Measurements from ENCODE around the gene MYCBPAP.

The MYCBPAP gene

DNA sequence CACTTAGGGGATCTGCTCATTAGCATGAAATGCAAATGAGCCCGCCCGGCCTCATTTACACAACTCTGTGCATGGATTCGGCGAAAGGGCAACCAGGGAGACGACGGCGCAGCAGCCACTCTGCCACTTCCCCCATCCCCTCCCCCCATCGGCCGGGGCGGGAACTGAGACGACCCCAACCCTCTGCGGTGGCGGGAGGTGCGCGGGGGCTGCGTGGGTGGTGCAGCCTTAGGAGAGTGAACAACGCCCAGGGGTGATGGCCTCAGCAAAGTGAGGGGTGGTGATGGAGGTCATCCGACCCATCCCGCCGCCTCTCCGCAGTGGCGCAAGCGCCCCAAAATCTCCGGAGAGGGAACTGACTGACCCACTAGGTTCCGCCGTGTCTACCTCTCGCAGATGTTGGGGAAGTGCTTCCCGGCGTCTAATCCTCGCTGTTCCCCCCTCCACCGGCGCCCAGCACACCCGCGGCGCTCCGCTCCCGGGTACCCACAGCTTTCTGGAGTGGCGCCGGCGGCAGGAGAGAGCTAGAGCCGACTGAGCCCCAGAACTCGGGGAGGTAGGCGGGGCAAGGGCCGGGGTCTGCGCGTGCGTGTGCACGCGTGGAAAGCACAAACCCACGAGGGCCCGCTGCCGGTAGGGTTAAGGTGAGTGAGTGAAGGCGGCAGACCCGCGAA, 50.8 kb downstream of the MYCBPAP start:
- DNase-seq = peak; percentile 37

DNA sequence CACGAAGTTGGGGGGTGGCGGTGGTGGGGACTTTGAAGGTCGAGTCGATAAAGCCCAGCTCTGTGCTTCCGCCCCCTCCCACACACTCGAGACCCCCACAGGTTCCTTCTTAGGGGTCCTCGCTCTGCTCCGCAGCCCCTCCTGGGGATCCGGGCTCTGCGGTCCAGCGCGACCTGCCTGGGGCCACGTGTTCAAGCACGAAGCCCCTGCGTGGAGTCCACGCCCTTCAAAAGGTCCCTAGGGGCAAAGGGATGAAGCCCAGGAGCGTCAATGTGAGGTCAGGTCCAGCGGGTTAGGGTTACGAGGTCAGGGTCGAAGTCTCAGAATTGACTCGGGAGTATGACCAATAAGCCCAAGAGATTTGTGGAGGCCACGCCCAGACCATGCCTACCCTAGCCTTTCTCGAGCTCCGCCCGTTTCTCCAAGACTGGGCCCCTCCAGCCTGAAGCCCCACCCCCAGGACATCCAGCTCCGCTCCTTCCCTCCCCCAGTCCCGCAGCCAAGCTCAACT, 51.5 kb downstream of the MYCBPAP start:
- DNase-seq = peak; percentile 68

DNA sequence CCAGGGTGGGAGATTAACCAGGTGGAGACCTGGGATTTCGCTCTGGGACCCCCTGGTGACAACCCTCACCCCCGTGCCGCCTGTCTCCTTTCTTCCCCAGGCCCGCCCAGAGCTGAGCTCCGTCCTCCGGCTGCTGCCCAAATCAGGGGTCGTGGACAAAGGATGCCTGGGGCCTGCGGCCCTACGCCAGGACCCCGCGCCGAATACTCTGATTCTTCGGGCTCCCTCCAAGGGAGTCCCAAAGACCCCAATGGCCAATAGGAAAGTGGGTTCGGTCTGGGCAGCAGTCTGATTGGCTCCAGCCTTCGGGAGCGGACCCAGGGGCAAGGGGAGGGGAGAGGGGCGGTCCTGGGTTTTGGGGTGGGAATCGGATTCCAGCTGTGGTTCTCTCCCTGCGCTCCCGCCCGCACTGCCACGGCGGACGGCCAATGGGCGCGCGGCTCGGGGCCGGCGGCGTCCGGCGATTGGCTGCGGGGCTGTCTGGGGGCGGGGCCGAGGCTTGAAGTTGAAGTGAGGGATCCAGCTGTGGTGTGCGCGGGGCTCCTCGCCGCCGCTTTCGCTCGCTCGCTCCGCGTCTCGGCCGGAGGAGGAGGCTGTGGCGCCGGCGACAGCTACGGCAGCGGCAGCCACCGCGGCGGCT, 52.1 kb downstream of the MYCBPAP start, which contains the start of gene CACNA1G:
Gene CACNA1G, plus strand, starts transcription at position 531 of the 640 bp plus-strand sequence. CDS start 745 bp downstream, outside the sequence.
- DNase-seq = peak; percentile 94

GRCh38 chr17:50560931-50561745, 52.9 kb downstream of the MYCBPAP start:
- DNase-seq = peak; percentile 23

- no peak for DNase-seq
Observed at GRCh38 chr17:50561746-50562141, 53.5 kb downstream of the MYCBPAP start.

GRCh38 chr17:50562242-50563091, 54.2 kb downstream of the MYCBPAP start:
- DNase-seq = no peak

DNA sequence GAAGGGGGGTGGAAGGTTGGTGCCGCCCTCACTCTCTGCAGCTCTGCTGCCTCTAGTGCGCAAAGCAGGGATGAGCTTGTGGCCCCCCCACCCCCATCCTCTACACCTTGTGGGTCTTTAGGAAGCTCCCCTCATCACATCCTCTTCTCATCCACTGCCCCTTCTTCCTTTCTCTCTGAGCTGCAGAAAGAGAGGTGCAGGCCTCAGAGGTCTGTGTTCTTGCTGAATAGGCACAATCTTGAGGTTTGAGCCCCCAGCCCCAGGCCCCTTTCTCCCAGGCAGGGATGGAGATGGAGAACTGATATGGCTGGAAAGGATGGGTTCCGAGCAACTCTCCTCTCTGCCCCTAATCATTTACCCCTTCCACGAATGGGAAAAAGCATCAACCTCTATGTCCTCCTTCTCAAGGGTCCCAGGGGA, 54.9 kb downstream of the MYCBPAP start:
- DNase-seq = no peak

- DNase-seq = peak; percentile 53
Observed at GRCh38 chr17:50564916-50565315, 56.7 kb downstream of the MYCBPAP start.

- peak; percentile 42 for DNase-seq
Observed at GRCh38 chr17:50565402-50566350, 57.4 kb downstream of the MYCBPAP start.

DNA sequence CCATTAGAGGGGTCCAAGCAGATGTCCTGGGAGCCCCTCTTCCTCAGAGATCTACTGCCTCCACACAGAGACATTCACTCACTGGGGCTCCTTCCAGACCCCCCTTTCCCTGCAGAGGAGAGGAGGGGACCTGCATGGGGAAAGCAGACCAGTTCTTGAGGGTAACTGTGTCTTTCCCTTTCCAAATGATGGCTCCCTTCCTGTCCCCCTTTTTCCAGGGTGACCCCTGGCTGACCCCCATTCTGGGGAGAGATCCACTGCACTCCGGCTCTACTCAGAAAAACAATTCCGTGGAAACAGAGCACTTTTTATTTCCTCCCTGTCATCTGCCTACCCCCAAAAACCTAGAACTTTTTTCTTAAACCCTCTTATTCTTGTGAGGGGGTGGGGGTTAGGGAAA, 58.6 kb downstream of the MYCBPAP start:
- no peak for DNase-seq

- no peak for DNase-seq
Observed at GRCh38 chr17:50568659-50569058, 60.4 kb downstream of the MYCBPAP start.

DNA sequence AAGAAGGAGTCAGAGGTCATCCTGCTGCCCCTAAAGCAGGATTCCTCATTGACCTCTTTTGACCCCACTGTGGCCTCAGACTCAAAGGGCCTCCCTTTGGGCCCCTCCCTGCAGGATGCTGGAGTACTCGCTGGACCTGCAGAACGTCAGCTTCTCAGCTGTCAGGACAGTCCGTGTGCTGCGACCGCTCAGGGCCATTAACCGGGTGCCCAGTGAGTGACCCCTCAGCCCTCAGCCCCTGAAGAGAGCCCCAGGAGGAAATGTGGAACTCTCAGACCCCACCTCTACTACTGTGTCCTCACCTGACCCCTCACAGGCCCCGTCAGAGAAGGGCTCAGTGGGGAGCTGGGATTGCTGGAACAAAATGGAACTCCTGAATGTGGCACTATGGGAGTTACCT, 61.4 kb downstream of the MYCBPAP start:
- DNase-seq = no peak

GRCh38 chr17:50570032-50570431, 61.8 kb downstream of the MYCBPAP start:
- no peak for DNase-seq

- no peak for DNase-seq
Observed at GRCh38 chr17:50570528-50570927, 62.3 kb downstream of the MYCBPAP start.

DNA sequence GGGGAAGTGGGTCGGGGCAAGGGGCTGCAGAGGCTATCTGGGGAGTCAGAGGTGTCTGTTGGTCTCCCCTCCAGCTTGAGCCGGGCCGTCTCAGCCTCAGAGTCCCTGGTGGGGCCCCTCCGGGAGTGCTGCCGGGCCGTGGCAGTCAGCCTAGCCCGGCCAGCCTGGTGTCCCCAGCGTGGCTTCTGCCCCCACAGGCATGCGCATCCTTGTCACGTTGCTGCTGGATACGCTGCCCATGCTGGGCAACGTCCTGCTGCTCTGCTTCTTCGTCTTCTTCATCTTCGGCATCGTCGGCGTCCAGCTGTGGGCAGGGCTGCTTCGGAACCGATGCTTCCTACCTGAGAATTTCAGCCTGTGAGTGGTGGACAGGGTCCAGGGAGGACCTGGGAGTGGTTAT, 63.4 kb downstream of the MYCBPAP start:
- DNase-seq = no peak

- DNase-seq = no peak
Observed at GRCh38 chr17:50572541-50572940, 64.3 kb downstream of the MYCBPAP start.

DNA sequence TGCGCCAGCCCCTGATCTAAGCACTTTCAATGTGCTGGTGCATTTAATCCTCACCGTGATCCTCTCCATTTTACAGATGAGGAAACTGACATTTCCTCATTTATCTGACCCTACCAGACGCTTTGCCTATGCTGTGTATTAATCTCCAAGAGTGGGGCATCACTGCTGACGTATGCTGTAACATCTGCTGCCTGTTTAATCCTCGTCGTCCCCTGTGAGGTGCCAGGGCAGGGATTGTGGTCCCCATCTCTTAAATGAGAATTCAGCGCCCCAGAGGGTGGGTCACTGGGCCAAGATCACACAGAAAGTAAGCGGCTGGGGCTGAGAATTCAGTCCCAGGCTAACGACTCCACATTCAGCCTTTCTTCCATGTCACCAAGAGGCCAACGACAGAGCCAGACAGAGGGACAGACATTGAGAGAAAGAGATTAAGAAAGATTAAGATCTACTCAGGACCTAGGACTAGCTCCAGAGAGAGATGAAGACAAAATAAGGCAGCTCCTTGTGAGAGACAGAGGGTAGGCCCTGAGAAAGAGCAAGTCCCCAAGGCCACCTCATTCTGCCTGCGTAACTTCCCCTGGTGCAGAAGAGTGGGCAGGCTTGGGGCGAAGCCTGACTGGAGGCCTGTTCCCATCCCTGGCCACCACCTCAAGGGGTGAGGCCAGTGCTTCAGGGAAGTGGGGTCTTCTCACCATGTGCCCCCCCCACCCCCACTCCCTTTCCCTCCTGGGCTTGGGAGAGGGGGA, 65.8 kb downstream of the MYCBPAP start:
- no peak for DNase-seq

DNA sequence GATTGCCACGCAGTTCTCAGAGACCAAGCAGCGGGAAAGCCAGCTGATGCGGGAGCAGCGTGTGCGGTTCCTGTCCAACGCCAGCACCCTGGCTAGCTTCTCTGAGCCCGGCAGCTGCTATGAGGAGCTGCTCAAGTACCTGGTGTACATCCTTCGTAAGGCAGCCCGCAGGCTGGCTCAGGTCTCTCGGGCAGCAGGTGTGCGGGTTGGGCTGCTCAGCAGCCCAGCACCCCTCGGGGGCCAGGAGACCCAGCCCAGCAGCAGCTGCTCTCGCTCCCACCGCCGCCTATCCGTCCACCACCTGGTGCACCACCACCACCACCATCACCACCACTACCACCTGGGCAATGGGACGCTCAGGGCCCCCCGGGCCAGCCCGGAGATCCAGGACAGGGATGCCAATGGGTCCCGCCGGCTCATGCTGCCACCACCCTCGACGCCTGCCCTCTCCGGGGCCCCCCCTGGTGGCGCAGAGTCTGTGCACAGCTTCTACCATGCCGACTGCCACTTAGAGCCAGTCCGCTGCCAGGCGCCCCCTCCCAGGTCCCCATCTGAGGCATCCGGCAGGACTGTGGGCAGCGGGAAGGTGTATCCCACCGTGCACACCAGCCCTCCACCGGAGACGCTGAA, 67.5 kb downstream of the MYCBPAP start:
- DNase-seq = peak; percentile 26

- DNase-seq = no peak
Observed at GRCh38 chr17:50576864-50577263, 68.6 kb downstream of the MYCBPAP start.

DNA sequence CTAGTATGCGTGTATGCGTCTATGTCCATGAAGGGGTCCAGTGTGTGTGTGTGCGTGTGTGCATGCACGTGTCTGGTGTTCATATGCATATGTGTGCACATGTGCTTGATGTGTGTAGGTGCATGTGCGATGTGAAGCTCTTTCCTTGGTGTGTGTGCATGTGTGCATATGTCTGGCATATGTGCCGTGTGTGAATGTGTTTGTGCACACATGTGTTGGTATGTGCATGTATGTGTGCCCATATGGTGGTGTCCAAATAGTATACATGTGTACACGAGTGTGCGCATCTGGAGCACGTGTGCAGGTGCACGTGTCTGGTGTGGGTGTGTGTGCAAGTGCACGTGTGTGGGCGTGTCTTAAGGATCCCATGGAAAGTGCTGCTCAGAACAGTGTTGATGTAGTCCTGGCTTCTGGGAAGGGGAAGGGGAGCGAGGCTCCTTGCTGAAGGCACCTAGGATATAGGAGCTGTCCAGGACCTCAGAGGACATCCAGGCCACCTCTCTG, 69.3 kb downstream of the MYCBPAP start:
- DNase-seq = no peak
